GM12878 (cell line): ENCODE measurements around the gene SETBP1. TPM values are rescaled to one million over a fixed set of nuclear protein-coding genes. Genes with fewer than 3 reads are reported as not detected.
A peak's percentile ranks its signal among the peaks of the same experiment; 100 is the strongest.

Experiments
- ATAC-seq: fragments of 200-7000 bp; cut with Tn5 transposase; 3 replicates; pipeline ENCODE4 v1.9.1; 2020; ENCODE audit warnings: mild to moderate bottlenecking, moderate library complexity
- BruUV-seq: library from RNA; stranded (reverse); fragments of 400-500 nt; replicated peaks from 2 replicates; lab custom pipeline; 2021; lab: Mats Ljungman, UMichigan
- CTCF ChIA-PET: fragments of 300-600 bp; sonication (Branson Sonifier 250); formaldehyde crosslinking; extraction: SDS; loops from one replicate; lab custom pipeline; 2021; ENCODE audit warnings: inconsistent platforms; lab: Yijun Ruan, JAX
- POLR2A ChIA-PET: fragments of 350-600 bp; formaldehyde crosslinking; extraction: SDS; loops from one replicate; lab custom pipeline; 2021; ENCODE audit warnings: inconsistent platforms; lab: Charles Lee
- RAD21 ChIA-PET: fragments of 300-600 bp; sonication (Branson Sonifier 250); formaldehyde crosslinking; loops from one replicate; lab custom pipeline; 2023; ENCODE audit warnings: antibody characterized with exemption; ENCODE audit not compliant: unreplicated experiment; lab: Charles Lee
- SMC1A ChIA-PET: fragments of 300-600 bp; sonication (Branson Sonifier 250); formaldehyde crosslinking; loops from one replicate; lab custom pipeline; 2023; ENCODE audit not compliant: unreplicated experiment, uncharacterized antibody; lab: Charles Lee
- DNase-seq: peaks from one replicate; pipeline ENCODE4 v3.0.0-alpha.2; 2011; ENCODE audit warnings: low read depth, low spot score
- FAIRE-seq: peaks from 3 replicates; lab custom pipeline; 2011; peaks lifted over from hg19 to GRCh38; lab: Jason Lieb, UNC
- H2AFZ ChIP-seq: 2 replicates; pipeline ENCODE4 v1.6.0; 2011; ENCODE audit warnings: low read depth, low read length, control low read depth; ENCODE audit not compliant: control insufficient read depth
- H3K27ac ChIP-seq: 2 replicates; pipeline ENCODE4 v1.5.1; 2011; ENCODE audit warnings: control low read depth; ENCODE audit not compliant: control insufficient read depth, insufficient read depth
- H3K27me3 ChIP-seq, 2 experiments: replicated peaks in 1 of 2; 2 replicates each; pipeline versions ENCODE4 v1.6.0 to v1.6.1; 2011; ENCODE audit warnings: low read length in 1 of 2; ENCODE audit not compliant: control insufficient read depth in 2 of 2, insufficient read depth in 2 of 2
- H3K36me3 ChIP-seq, 2 experiments: 2 replicates each; pipeline ENCODE4 v1.5.1; 2011; ENCODE audit warnings: low read length in 1 of 2; ENCODE audit not compliant: control insufficient read depth in 2 of 2, insufficient read depth in 2 of 2
- H3K4me1 ChIP-seq: 2 replicates; pipeline ENCODE4 v1.6.1; 2011; ENCODE audit warnings: mild to moderate bottlenecking, low read length, moderate library complexity, mixed read lengths; ENCODE audit not compliant: control insufficient read depth, insufficient read depth
- H3K4me2 ChIP-seq: 2 replicates; pipeline ENCODE4 v1.6.0; 2011; ENCODE audit warnings: control low read depth; ENCODE audit not compliant: control insufficient read depth, insufficient read depth
- H3K4me3 ChIP-seq: fragments of 200-600 bp; sonication (generic); 2 replicates; pipeline ENCODE4 v1.5.1; 2016
- H3K79me2 ChIP-seq: 2 replicates; pipeline ENCODE4 v1.6.0; 2011; ENCODE audit warnings: low read length; ENCODE audit not compliant: control insufficient read depth, insufficient read depth
- H3K9ac ChIP-seq: 2 replicates; pipeline ENCODE4 v1.8.0; 2011; ENCODE audit warnings: low read length, control low read depth, mixed read lengths; ENCODE audit not compliant: control insufficient read depth, insufficient read depth
- H3K9me3 ChIP-seq: replicated peaks from 3 replicates; pipeline ENCODE4 v1.5.1; 2011; ENCODE audit warnings: mild to moderate bottlenecking, low read length; ENCODE audit not compliant: control insufficient read depth, insufficient read depth
- H4K20me1 ChIP-seq: 2 replicates; pipeline ENCODE4 v1.6.0; 2011; ENCODE audit not compliant: control insufficient read depth, insufficient read depth
- NFYB ChIP-seq: IDR thresholded peaks from 2 replicates; pipeline ENCODE4 v1.6.1; 2011; ENCODE audit warnings: low read depth, mild to moderate bottlenecking, low read length, improper control_type of control experiment, moderate library complexity; ENCODE audit not compliant: insufficient read depth
- SPI1 ChIP-seq: IDR thresholded peaks from 2 replicates; pipeline ENCODE4 v1.6.1; 2011; ENCODE audit warnings: low read depth, mild to moderate bottlenecking, low read length, moderate library complexity, borderline replicate concordance; ENCODE audit not compliant: insufficient read depth
- SRF ChIP-seq, 2 experiments: IDR thresholded peaks; 2 replicates each; pipeline ENCODE4 v1.6.1; 2011; ENCODE audit warnings: low read depth in 2 of 2, low read length in 2 of 2, mild to moderate bottlenecking in 1 of 2, moderate library complexity in 1 of 2
- WGBS: methylation state at CpG from one replicate; pipeline ENCODE4 v1.1.6; 2016; ENCODE audit warnings: low lambda C conversion rate; ENCODE audit not compliant: insufficient replicate concordance, insufficient coverage; ENCODE audit errors: missing lambda C conversion rate; 5-methylcytosine and 5-hydroxymethylcytosine counted together
- in situ Hi-C: fragments of 300-500 bp; cut with MboI; formaldehyde crosslinking; loops from 9 replicates; pipeline ENCODE4 v1.14.3; 2018; ENCODE audit warnings: mixed read lengths
- intact Hi-C: fragments of 100-400 bp; cut with micrococcal nuclease; formaldehyde crosslinking; loops from one replicate; pipeline ENCODE4 v1.14.2; 2022; ENCODE audit not compliant: unreplicated experiment
- polyA plus RNA-seq, 11 experiments: library from polyadenylated mRNA; depleted of rRNA in 4 of 11; unstranded in 6 of 11; stranded (reverse) in 5 of 11; fragments of >200 nt; fragmentation: Nextera tagmentation in 4 of 11; fragmentation: Illumina TruSeq in 1 of 11; extraction: Ambion mirVana in 4 of 11; extraction: Trizol in 1 of 11; gene quantifications; 1 replicate in 1 of 11; 2 replicates in 10 of 11; pipeline versions ENCODE4 v1.2.1 to v1.2.3, GENCODE V29; 2011 to 2016; ENCODE audit warnings: inconsistent platforms in 2 of 11, missing spikeins in 2 of 11, low read depth in 1 of 11
- total RNA-seq, 4 experiments: library from RNA; depleted of rRNA in 3 of 4; stranded (reverse); fragments of >200 nt in 3 of 4; fragmentation: Illumina TruSeq in 1 of 4; extraction: Trizol in 1 of 4; gene quantifications; 2 replicates each; pipeline versions ENCODE4 v1.2.1 to v1.2.3, GENCODE V29; 2013 to 2021

Gene SETBP1
- total and polyA plus RNA-seq, 10 of the 15 experiments (the other 5 are each of a cell fraction or from before 2014, with no cell fraction given), result 0.99 to 29.7 (median 8.3) TPM

- BruUV-seq, result no TSS peak
Observed at GRCh38 chr18:45073556-45073955, 392.9 kb downstream of the SETBP1 start.

GRCh38 chr18:45081566-45082181 is 401.0 kb downstream of the SETBP1 start:
- Histone ChIP-seq H4K20me1 (no peaks in the 10 kb centered on the region), H3K4me1 (no peaks in the 10 kb centered on the region), H3K9ac (no peak overlapping the region), H3K9me3 (peaks cover 3% of the 10 kb centered on the region; the same call in 1 of the 3 replicates), H3K27ac (no peak overlapping the region), H3K4me2 (no peak overlapping the region), H3K79me2 (no peaks in the 10 kb centered on the region), H3K27me3 (no peaks in the 10 kb centered on the region), H3K4me3 (no peak overlapping the region), H2AFZ (no peak overlapping the region), H3K36me3 (no peaks in the 10 kb centered on the region)
- DNase-seq (no peak), FAIRE-seq (no peak), ATAC-seq (no peak)
- TF ChIP-seq SPI1, result peak; percentile 54; the same call in 1 of the 2 replicates
- no peak for TF ChIP-seq NFYB
- no TSS peak for BruUV-seq
- CTCF ChIA-PET, result no interaction called here
- POLR2A ChIA-PET, result no interaction called here
- in situ Hi-C loops, result loop anchor here (10.0 kb wide), 1 partner anchor 57 kb away; no protein-coding TSS in a partner anchor
- SMC1A ChIA-PET, result no interaction called here
- WGBS, result 18% methylated on average over 6 of the region's 6 CpGs
- RAD21 ChIA-PET, result no interaction called here
- intact Hi-C loops, result no loop called here

More at GRCh38 chr18:45073556-45073955, 392.9 kb downstream of the SETBP1 start:
- H3K9me3 ChIP-seq, result no peaks in the 10 kb centered on the region
- H3K4me2 ChIP-seq, result no peak overlapping the region
- RAD21 ChIA-PET, result no interaction called here
- no peaks in the 10 kb centered on the region for H3K27me3 ChIP-seq
- no peaks in the 10 kb centered on the region for H3K4me1 ChIP-seq
- H3K27ac ChIP-seq, result no peak overlapping the region
- in situ Hi-C loops (no loop called here), intact Hi-C loops (no loop called here)
- H3K9ac ChIP-seq, result no peak overlapping the region
- no peaks in the 10 kb centered on the region for H3K36me3 ChIP-seq
- H2AFZ ChIP-seq, result no peak overlapping the region
- ATAC-seq (no peak), FAIRE-seq (no peak), DNase-seq (no peak)
- H4K20me1 ChIP-seq, result no peaks in the 10 kb centered on the region
- POLR2A ChIA-PET, result no interaction called here
- no peak for TF ChIP-seq SRF (IDR thresholded peaks at IDR 0.05; ENCODE audit: low read depth in 2 of 2, low read length in 2 of 2)
- SMC1A ChIA-PET, result interaction anchor here (1.3 to 1.7 kb wide), 2 partner anchors 13 to 29 kb away, joined by 3 read pairs; no protein-coding TSS in a partner anchor
- CTCF ChIA-PET, result interaction anchor here (1.2 kb wide), 1 partner anchor 139 kb away, joined by 3 read pairs; no protein-coding TSS in a partner anchor
- H3K79me2 ChIP-seq, result no peaks in the 10 kb centered on the region
- no peak overlapping the region for H3K4me3 ChIP-seq
